Loucy (cell line): ENCODE measurements around the gene KRTAP10-2.
"Not testable (repeated sequence)": the region's sequence is repeated elsewhere in the genome, so short reads cannot be mapped to it uniquely, and the experiment has no call there.

Experiments used
- H2AFZ ChIP-seq: fragments of 200-600 bp; sonication (generic); 2 replicates; pipeline ENCODE4 v1.6.0; 2016; ENCODE audit warnings: antibody characterized with exemption, mild to moderate bottlenecking, low read length, moderate library complexity
- H3F3A ChIP-seq: fragments of 200-600 bp; 2 replicates; pipeline ENCODE4 v1.6.0; 2016; ENCODE audit warnings: antibody characterized with exemption, low read depth, mild to moderate bottlenecking
- H3K27me3 ChIP-seq: fragments of 200-600 bp; sonication (generic); 2 replicates; pipeline ENCODE4 v1.6.1; 2014; ENCODE audit warnings: low read length, mild to moderate bottlenecking; ENCODE audit not compliant: insufficient read depth, poor library complexity, severe bottlenecking
- H3K36me3 ChIP-seq: fragments of 200-600 bp; sonication (generic); 2 replicates; pipeline ENCODE4 v1.6.1; 2016; ENCODE audit warnings: low read length; ENCODE audit not compliant: insufficient read depth
- H3K4me1 ChIP-seq: fragments of 200-600 bp; sonication (generic); 2 replicates; pipeline ENCODE4 v1.5.1; 2014; ENCODE audit warnings: low read length, mild to moderate bottlenecking; ENCODE audit not compliant: insufficient read depth, poor library complexity, severe bottlenecking
- H3K4me2 ChIP-seq: fragments of 200-600 bp; sonication (generic); 2 replicates; pipeline ENCODE4 v1.6.0; 2014; ENCODE audit warnings: antibody characterized with exemption, low read length, low read depth, mild to moderate bottlenecking; ENCODE audit not compliant: poor library complexity, severe bottlenecking
- H3K4me3 ChIP-seq: fragments of 200-600 bp; sonication (generic); 2 replicates; pipeline ENCODE4 v1.5.1; 2014; ENCODE audit warnings: low read length, mild to moderate bottlenecking, mixed read lengths; ENCODE audit not compliant: poor library complexity, severe bottlenecking
- H3K79me2 ChIP-seq: fragments of 200-600 bp; sonication (generic); 2 replicates; pipeline ENCODE4 v1.6.1; 2014; ENCODE audit warnings: low read length; ENCODE audit not compliant: insufficient read depth
- H3K9ac ChIP-seq: fragments of 200-600 bp; sonication (generic); 2 replicates; pipeline ENCODE4 v1.6.0; 2014; ENCODE audit warnings: mild to moderate bottlenecking, low read depth, low read length, moderate library complexity; ENCODE audit not compliant: poor library complexity, severe bottlenecking
- H3K9me2 ChIP-seq: fragments of 200-600 bp; sonication (generic); replicated peaks from 2 replicates; pipeline ENCODE4 v1.6.1; 2016; ENCODE audit warnings: low read depth, low read length, mixed read lengths
- H3K9me3 ChIP-seq: fragments of 200-600 bp; sonication (generic); 2 replicates; pipeline ENCODE4 v1.6.1; 2014; ENCODE audit warnings: mild to moderate bottlenecking, antibody characterized with exemption, low read length, low read depth; ENCODE audit not compliant: insufficient read depth
- H4K20me1 ChIP-seq: fragments of 200-600 bp; sonication (generic); 2 replicates; pipeline ENCODE4 v1.6.0; 2014; ENCODE audit warnings: antibody characterized with exemption, low read length, mild to moderate bottlenecking; ENCODE audit not compliant: insufficient read depth, poor library complexity, severe bottlenecking
- EZH2phosphoT487 ChIP-seq: fragments of 200-600 bp; IDR thresholded peaks from 2 replicates; pipeline ENCODE4 v1.6.1; 2018; ENCODE audit warnings: antibody characterized with exemption, mild to moderate bottlenecking, moderate library complexity, borderline replicate concordance
- TF ChIP-seq, protein P1 (sequence below): fragments of 200-600 bp; sonication (generic); conservative IDR thresholded peaks from 2 replicates; pipeline ENCODE4 v1.5.1; 2014; ENCODE audit warnings: mild to moderate bottlenecking, antibody characterized with exemption, low read length

KRTAP10-2 gene

DNA sequence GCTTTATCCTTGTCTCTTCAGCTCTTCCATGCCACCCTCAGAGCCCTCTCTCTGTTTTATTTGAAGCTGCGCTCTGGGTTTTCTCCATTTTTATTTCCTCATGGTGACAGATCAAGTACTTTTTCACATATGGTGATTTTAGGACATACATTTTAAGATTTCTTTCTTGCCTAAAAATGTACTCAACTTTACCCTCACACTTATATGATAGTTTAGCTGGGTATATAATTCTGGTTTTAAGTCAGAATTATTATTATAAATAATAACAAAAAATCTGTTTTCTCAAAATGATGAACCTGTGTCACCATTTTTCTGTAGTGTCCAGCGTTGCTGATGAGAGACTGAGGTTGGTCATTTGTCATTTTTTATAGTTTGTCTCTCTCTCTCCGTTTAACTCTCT, 29.9 kb upstream of the KRTAP10-2 start:
- H3K4me3 ChIP-seq: no peak overlapping the region
- TF ChIP-seq, protein P1, sequence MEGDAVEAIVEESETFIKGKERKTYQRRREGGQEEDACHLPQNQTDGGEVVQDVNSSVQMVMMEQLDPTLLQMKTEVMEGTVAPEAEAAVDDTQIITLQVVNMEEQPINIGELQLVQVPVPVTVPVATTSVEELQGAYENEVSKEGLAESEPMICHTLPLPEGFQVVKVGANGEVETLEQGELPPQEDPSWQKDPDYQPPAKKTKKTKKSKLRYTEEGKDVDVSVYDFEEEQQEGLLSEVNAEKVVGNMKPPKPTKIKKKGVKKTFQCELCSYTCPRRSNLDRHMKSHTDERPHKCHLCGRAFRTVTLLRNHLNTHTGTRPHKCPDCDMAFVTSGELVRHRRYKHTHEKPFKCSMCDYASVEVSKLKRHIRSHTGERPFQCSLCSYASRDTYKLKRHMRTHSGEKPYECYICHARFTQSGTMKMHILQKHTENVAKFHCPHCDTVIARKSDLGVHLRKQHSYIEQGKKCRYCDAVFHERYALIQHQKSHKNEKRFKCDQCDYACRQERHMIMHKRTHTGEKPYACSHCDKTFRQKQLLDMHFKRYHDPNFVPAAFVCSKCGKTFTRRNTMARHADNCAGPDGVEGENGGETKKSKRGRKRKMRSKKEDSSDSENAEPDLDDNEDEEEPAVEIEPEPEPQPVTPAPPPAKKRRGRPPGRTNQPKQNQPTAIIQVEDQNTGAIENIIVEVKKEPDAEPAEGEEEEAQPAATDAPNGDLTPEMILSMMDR: no peak
- TF ChIP-seq EZH2phosphoT487: no peak
- H3K9me3 ChIP-seq: peaks cover 6% of the 10 kb centered on the region; the same call in 1 of the 2 replicates
- no peaks in the 10 kb centered on the region for H4K20me1 ChIP-seq
- no peaks in the 10 kb centered on the region for H3K9me2 ChIP-seq
- H3K4me1 ChIP-seq: no peaks in the 10 kb centered on the region
- H3K4me2 ChIP-seq: no peak overlapping the region
- H3K36me3 ChIP-seq: no peaks in the 10 kb centered on the region
- H3F3A ChIP-seq: no peaks in the 10 kb centered on the region; the same call in 1 of the 2 replicates
- H3K79me2 ChIP-seq: no peaks in the 10 kb centered on the region
- no peak overlapping the region for H3K9ac ChIP-seq
- H2AFZ ChIP-seq: no peak overlapping the region
- no peaks in the 10 kb centered on the region for H3K27me3 ChIP-seq

GRCh38 chr21:44580231-44580821, 29.0 kb upstream of the KRTAP10-2 start, which contains the start of gene KRTAP10-5:
TSS of gene KRTAP10-5 (minus strand) at chr21:44580604. CDS start at chr21:44580578, 26 bp downstream.
- not testable (repeated sequence) for H3K9me2 ChIP-seq, H3K4me2 ChIP-seq, H4K20me1 ChIP-seq, H3K36me3 ChIP-seq, H3K4me3 ChIP-seq, H3K9me3 ChIP-seq, H3K9ac ChIP-seq, H3K27me3 ChIP-seq, H3K79me2 ChIP-seq, H3F3A ChIP-seq, H3K4me1 ChIP-seq, H2AFZ ChIP-seq

- H3K9me3 ChIP-seq: peaks cover 6% of the 10 kb centered on the region; the same call in 1 of the 2 replicates
- no peaks in the 10 kb centered on the region for H3K79me2 ChIP-seq
- no peaks in the 10 kb centered on the region for H3K27me3 ChIP-seq
- no peaks in the 10 kb centered on the region for H3K36me3 ChIP-seq
- H3K9me2 ChIP-seq: no peaks in the 10 kb centered on the region
- no peaks in the 10 kb centered on the region for H4K20me1 ChIP-seq
- no peaks in the 10 kb centered on the region for H3K4me1 ChIP-seq
- H3K4me2 ChIP-seq: no peak overlapping the region
- H3K9ac ChIP-seq: no peak overlapping the region
- H3F3A ChIP-seq: no peaks in the 10 kb centered on the region; the same call in 1 of the 2 replicates
- H3K4me3 ChIP-seq: no peak overlapping the region
- TF ChIP-seq, protein P1: no peak
- no peak for TF ChIP-seq EZH2phosphoT487
- no peak overlapping the region for H2AFZ ChIP-seq
Measured at GRCh38 chr21:44579833-44580144, 28.5 kb upstream of the KRTAP10-2 start.
